ENCODE results near the gene TXLNB. TPM values are rescaled to one million over a fixed set of nuclear protein-coding genes. Genes with fewer than 3 reads are reported as not detected.
"Not testable (repeated sequence)": the region's sequence is repeated elsewhere in the genome, so short reads cannot be mapped to it uniquely, and the experiment has no call there.

Gene TXLNB
- total RNA-seq, 1 experiment from 2014 or later = not detected

- H3K27me3 ChIP-seq (replicated peaks; ENCODE audit: insufficient read depth, low read depth, low read length, poor library complexity) = no peaks in the 10 kb centered on the region
- no peak for DNase-seq (ENCODE audit: low spot score)
- POLR2A ChIA-PET (ENCODE audit: low non-redundant PET) = no interaction called here
- TF ChIP-seq EZH2 (IDR thresholded peaks at IDR 0.05; ENCODE audit: borderline replicate concordance, low read depth, low read length, poor library complexity, severe bottlenecking) = no peak
- TF ChIP-seq CTCF (conservative IDR thresholded peaks at IDR 0.05; ENCODE audit: low read depth, low read length) = no peak
- H3K4me1 ChIP-seq (ENCODE audit: insufficient read depth, low read length, poor library complexity, severe bottlenecking) = no peaks in the 10 kb centered on the region
- BruUV-seq (replicated peaks) = no TSS peak
- H3K4me3 ChIP-seq (ENCODE audit: low read depth, low read length, poor library complexity, severe bottlenecking) = no peak overlapping the region
- CTCF ChIA-PET = no interaction called here
- H3K9me3 ChIP-seq (ENCODE audit: low read depth, low read length, poor library complexity, severe bottlenecking) = no peaks in the 10 kb centered on the region
- intact Hi-C loops (cut with micrococcal nuclease; ENCODE audit: unreplicated experiment) = no loop called here
- no peak overlapping the region for H3K27ac ChIP-seq (ENCODE audit: low read depth, low read length, poor library complexity, severe bottlenecking)
- no peaks in the 10 kb centered on the region for H3K36me3 ChIP-seq (ENCODE audit: insufficient read depth, low read length, poor library complexity, severe bottlenecking)
Observed at GRCh38 chr6:139289233-139289632, 2.6 kb downstream of the TXLNB start.

- Histone ChIP-seq H3K27me3 (replicated peaks; ENCODE audit: insufficient read depth, low read depth, low read length, poor library complexity) (no peaks in the 10 kb centered on the region), H3K36me3 (ENCODE audit: insufficient read depth, low read length, poor library complexity, severe bottlenecking) (no peaks in the 10 kb centered on the region), H3K9me3 (ENCODE audit: low read depth, low read length, poor library complexity, severe bottlenecking) (no peaks in the 10 kb centered on the region), H3K4me3 (ENCODE audit: low read depth, low read length, poor library complexity, severe bottlenecking) (no peak overlapping the region), H3K27ac (ENCODE audit: low read depth, low read length, poor library complexity, severe bottlenecking) (no peak overlapping the region), H3K4me1 (ENCODE audit: insufficient read depth, low read length, poor library complexity, severe bottlenecking) (no peaks in the 10 kb centered on the region)
- TF ChIP-seq CTCF (conservative IDR thresholded peaks at IDR 0.05; ENCODE audit: low read depth, low read length) (no peak), EZH2 (IDR thresholded peaks at IDR 0.05; ENCODE audit: borderline replicate concordance, low read depth, low read length, poor library complexity, severe bottlenecking) (no peak)
- POLR2A ChIA-PET (ENCODE audit: low non-redundant PET) = no interaction called here
- DNase-seq (ENCODE audit: low spot score) = no peak
- intact Hi-C loops (cut with micrococcal nuclease; ENCODE audit: unreplicated experiment) = no loop called here
- BruUV-seq (replicated peaks) = no TSS peak
- CTCF ChIA-PET = no interaction called here
Observed at GRCh38 chr6:139288496-139289040, 3.2 kb downstream of the TXLNB start.

- ChIA-PET POLR2A (ENCODE audit: low non-redundant PET) (no interaction called here), CTCF (no interaction called here)
- Histone ChIP-seq H3K27me3 (replicated peaks; ENCODE audit: insufficient read depth, low read depth, low read length, poor library complexity) (no peaks in the 10 kb centered on the region), H3K4me1 (ENCODE audit: insufficient read depth, low read length, poor library complexity, severe bottlenecking) (no peaks in the 10 kb centered on the region), H3K4me3 (ENCODE audit: low read depth, low read length, poor library complexity, severe bottlenecking) (no peak overlapping the region), H3K27ac (ENCODE audit: low read depth, low read length, poor library complexity, severe bottlenecking) (no peak overlapping the region), H3K9me3 (ENCODE audit: low read depth, low read length, poor library complexity, severe bottlenecking) (no peaks in the 10 kb centered on the region), H3K36me3 (ENCODE audit: insufficient read depth, low read length, poor library complexity, severe bottlenecking) (no peaks in the 10 kb centered on the region)
- no TSS peak for BruUV-seq (replicated peaks)
- DNase-seq (ENCODE audit: low spot score) = no peak
- TF ChIP-seq CTCF (conservative IDR thresholded peaks at IDR 0.05; ENCODE audit: low read depth, low read length) = no peak
- TF ChIP-seq EZH2 (IDR thresholded peaks at IDR 0.05; ENCODE audit: borderline replicate concordance, low read depth, low read length, poor library complexity, severe bottlenecking) = no peak
- intact Hi-C loops (cut with micrococcal nuclease; ENCODE audit: unreplicated experiment) = no loop called here
Observed at GRCh38 chr6:139287868-139288267, 3.9 kb downstream of the TXLNB start.

- H3K27me3 ChIP-seq (replicated peaks; ENCODE audit: insufficient read depth, low read depth, low read length, poor library complexity); H3K9me3 ChIP-seq (ENCODE audit: low read depth, low read length, poor library complexity, severe bottlenecking); H3K36me3 ChIP-seq (ENCODE audit: insufficient read depth, low read length, poor library complexity, severe bottlenecking); BruUV-seq (replicated peaks); H3K27ac ChIP-seq (ENCODE audit: low read depth, low read length, poor library complexity, severe bottlenecking); POLR2A ChIA-PET (ENCODE audit: low non-redundant PET); H3K4me3 ChIP-seq (ENCODE audit: low read depth, low read length, poor library complexity, severe bottlenecking); CTCF ChIA-PET; H3K4me1 ChIP-seq (ENCODE audit: insufficient read depth, low read length, poor library complexity, severe bottlenecking); intact Hi-C loops (cut with micrococcal nuclease; ENCODE audit: unreplicated experiment); DNase-seq (ENCODE audit: low spot score): not testable (repeated sequence)
Observed at GRCh38 chr6:139286438-139286837, 5.4 kb downstream of the TXLNB start.

Measured in A673 (cell line).